RWPE2 (cell line): ENCODE measurements around the gene SV2C.

Experiments used
- ATAC-seq: fragments of 200-7000 bp; cut with Tn5 transposase; 3 replicates; pipeline ENCODE4 v1.9.1; 2021; ENCODE audit warnings: low read depth
- DNase-seq: peaks from one replicate; pipeline ENCODE4 v3.0.0-alpha.2; 2020; ENCODE audit warnings: low spot score
- H3K27ac ChIP-seq: fragments of 450-650 bp; 2 replicates; pipeline ENCODE4 v1.5.1; 2017; ENCODE audit warnings: mild to moderate bottlenecking; ENCODE audit not compliant: poor library complexity, severe bottlenecking
- H3K27me3 ChIP-seq: fragments of 250-450 bp; sonication (Bioruptor Pico); 2 replicates; pipeline ENCODE4 v1.5.1; 2021; ENCODE audit warnings: mild to moderate bottlenecking, moderate library complexity; ENCODE audit not compliant: insufficient read depth, poor library complexity, severe bottlenecking
- H3K36me3 ChIP-seq: fragments of 250-450 bp; sonication (Bioruptor Pico); 2 replicates; pipeline ENCODE4 v1.5.1; 2020; ENCODE audit warnings: low read depth, mild to moderate bottlenecking, moderate library complexity
- H3K4me1 ChIP-seq: fragments of 250-450 bp; sonication (Bioruptor Pico); 2 replicates; pipeline ENCODE4 v1.5.1; 2021; ENCODE audit warnings: mild to moderate bottlenecking, moderate library complexity; ENCODE audit not compliant: insufficient read depth, poor library complexity, severe bottlenecking
- H3K4me3 ChIP-seq: fragments of 250-450 bp; sonication (Bioruptor Pico); 2 replicates; pipeline ENCODE4 v1.5.1; 2021; ENCODE audit warnings: mild to moderate bottlenecking, moderate library complexity; ENCODE audit not compliant: severe bottlenecking
- H3K9me3 ChIP-seq: fragments of 250-450 bp; sonication (Bioruptor Pico); 2 replicates; pipeline ENCODE4 v1.5.1; 2021; ENCODE audit warnings: mild to moderate bottlenecking, moderate library complexity; ENCODE audit not compliant: severe bottlenecking
- TF ChIP-seq, protein P1 (sequence below): fragments of 450-650 bp; IDR thresholded peaks from one replicate; pipeline ENCODE4 v1.5.1; 2017; ENCODE audit warnings: mild to moderate bottlenecking, moderate library complexity; ENCODE audit not compliant: poor library complexity, severe bottlenecking

The SV2C gene

DNA sequence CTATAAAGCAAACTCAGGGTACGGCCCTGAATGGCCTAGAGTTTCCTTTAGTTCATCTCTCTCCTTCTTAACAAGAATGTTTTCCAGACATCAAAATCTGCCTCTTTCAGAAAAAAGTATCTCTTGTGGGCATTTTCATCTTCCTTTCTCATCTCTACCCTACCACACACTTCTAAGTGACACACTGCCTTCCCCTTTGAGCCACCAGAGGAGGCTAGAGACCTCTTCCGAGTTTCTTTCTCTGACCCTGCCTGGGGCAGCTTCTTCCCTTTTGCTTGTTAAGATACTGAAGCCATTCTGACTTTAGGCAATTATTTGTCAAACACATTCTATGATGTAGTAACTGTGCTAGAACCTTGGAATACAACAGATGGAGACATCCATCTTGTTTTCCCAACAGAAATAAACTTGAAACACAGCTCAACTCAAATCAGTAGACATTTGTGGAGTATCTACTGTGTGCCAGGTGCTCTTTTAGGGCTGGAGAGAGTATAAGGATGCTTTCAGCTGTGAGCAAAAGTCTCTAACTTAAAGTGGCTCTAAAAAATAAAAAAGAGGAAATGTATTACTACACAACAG is 8.6 kb upstream of the SV2C start:
- Histone ChIP-seq H3K27ac (no peak overlapping the region), H3K4me3 (no peak overlapping the region), H3K36me3 (no peaks in the 10 kb centered on the region), H3K9me3 (no peaks in the 10 kb centered on the region), H3K27me3 (peaks cover 48% of the 10 kb centered on the region), H3K4me1 (no peaks in the 10 kb centered on the region)
- TF ChIP-seq, protein P1, sequence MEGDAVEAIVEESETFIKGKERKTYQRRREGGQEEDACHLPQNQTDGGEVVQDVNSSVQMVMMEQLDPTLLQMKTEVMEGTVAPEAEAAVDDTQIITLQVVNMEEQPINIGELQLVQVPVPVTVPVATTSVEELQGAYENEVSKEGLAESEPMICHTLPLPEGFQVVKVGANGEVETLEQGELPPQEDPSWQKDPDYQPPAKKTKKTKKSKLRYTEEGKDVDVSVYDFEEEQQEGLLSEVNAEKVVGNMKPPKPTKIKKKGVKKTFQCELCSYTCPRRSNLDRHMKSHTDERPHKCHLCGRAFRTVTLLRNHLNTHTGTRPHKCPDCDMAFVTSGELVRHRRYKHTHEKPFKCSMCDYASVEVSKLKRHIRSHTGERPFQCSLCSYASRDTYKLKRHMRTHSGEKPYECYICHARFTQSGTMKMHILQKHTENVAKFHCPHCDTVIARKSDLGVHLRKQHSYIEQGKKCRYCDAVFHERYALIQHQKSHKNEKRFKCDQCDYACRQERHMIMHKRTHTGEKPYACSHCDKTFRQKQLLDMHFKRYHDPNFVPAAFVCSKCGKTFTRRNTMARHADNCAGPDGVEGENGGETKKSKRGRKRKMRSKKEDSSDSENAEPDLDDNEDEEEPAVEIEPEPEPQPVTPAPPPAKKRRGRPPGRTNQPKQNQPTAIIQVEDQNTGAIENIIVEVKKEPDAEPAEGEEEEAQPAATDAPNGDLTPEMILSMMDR, result peak; percentile 21
- DNase-seq, result no peak
- no peak for ATAC-seq

DNA sequence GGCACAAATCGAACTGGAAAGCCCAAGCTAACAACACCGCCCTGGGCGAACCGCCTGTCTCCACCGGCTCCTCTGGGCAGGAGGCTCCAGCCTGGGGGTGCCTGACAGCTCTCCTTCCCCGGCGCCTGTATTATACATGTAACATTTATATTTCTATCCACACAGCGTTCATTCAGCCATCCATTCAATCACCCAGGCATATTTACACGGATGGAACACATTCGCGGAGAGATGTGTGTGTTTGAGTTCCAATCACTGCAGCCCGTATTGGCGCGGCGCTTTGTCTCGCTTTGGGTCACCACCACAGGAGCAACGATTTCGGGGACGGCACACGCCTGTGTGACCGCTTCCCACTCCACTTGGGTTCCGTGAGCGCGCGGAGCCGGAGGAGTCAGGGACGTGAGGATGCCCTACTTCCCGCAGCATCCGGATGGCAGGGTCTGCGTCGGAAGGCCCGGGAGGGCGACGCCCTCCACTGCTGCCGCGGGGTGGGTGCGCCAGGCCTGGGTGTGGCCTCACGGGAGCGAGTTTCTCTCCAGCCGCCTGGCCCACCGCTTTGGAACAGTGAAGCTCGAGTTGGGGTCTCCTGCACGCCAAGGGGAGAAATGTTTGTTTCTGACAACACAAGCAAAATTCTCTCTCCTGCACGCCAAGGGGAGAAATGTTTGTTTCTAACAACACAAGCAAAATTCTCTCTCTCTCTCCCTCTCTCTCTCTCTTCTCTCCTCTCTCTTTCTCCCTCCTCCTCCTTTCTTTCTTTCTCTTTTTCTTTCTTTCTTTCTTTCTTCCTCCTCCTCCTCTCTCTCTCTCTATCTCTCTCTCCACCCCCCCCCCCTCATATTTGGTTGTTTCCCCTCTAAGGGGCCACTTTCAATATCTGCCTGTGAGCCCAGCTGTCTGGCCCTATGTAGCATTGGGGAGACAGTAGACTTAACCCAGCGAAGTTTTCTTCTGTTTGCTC is 1.1 kb upstream of the SV2C start:
- TF ChIP-seq, protein P1, result no peak
- no peak overlapping the region for H3K4me3 ChIP-seq
- H3K36me3 ChIP-seq, result no peaks in the 10 kb centered on the region
- H3K27ac ChIP-seq, result no peak overlapping the region
- H3K9me3 ChIP-seq, result no peaks in the 10 kb centered on the region
- H3K4me1 ChIP-seq, result no peaks in the 10 kb centered on the region
- peaks cover 81% of the 10 kb centered on the region for H3K27me3 ChIP-seq
- ATAC-seq, result peak; percentile 20
- DNase-seq, result no peak

DNA sequence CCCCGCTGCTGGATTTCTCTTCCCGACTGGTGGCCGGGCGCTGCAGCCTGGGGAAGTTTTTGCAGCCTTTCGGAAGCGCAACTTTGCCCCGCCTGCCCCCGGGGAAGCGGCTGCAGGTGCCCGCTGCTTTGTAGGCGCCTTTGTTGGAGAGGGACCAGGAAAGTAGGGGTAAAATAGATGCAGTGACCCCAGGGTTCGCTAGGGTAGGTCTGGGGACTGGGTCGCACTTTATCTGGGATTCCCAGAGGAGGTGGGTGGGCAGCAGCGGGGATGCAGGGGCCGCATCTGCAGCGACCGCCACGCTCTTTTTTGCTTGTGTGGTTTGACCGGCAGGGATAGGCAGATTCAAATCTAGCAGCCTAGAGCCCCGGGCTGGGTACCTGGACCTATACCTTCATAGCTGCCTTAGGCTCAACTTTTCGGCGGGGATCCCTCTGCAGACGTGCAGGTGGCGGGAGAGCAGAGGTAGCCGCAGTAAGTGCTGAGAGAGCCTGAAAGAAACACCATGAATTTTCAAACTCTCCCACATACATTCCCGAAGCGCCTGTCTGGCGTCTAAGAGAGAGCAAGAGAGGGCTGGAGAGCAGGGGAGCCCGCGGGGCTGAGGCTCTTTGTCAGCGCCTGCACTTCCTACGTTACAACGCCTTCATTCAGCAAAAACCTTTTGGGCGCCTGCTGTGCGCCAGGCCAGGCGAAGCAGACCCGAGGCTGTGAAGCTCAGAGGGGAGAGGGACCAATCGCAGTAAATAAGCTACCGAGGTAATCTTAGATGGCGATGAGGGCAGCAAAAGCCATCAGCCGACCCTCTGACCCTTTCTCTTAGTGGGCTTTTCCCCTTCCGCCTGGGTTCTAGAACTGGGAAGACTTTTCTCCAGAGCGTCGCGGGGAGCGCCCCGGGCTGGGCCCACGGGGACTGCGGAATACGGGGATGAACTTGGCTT is 642 bp downstream of the SV2C start:
- Histone ChIP-seq H3K4me1 (no peaks in the 10 kb centered on the region), H3K4me3 (no peak overlapping the region), H3K27ac (no peak overlapping the region), H3K36me3 (no peaks in the 10 kb centered on the region), H3K9me3 (no peaks in the 10 kb centered on the region), H3K27me3 (peaks cover 95% of the 10 kb centered on the region)
- TF ChIP-seq, protein P1, result no peak
- DNase-seq (no peak), ATAC-seq (peak; percentile 17; the same call in 1 of the 3 replicates)

DNA sequence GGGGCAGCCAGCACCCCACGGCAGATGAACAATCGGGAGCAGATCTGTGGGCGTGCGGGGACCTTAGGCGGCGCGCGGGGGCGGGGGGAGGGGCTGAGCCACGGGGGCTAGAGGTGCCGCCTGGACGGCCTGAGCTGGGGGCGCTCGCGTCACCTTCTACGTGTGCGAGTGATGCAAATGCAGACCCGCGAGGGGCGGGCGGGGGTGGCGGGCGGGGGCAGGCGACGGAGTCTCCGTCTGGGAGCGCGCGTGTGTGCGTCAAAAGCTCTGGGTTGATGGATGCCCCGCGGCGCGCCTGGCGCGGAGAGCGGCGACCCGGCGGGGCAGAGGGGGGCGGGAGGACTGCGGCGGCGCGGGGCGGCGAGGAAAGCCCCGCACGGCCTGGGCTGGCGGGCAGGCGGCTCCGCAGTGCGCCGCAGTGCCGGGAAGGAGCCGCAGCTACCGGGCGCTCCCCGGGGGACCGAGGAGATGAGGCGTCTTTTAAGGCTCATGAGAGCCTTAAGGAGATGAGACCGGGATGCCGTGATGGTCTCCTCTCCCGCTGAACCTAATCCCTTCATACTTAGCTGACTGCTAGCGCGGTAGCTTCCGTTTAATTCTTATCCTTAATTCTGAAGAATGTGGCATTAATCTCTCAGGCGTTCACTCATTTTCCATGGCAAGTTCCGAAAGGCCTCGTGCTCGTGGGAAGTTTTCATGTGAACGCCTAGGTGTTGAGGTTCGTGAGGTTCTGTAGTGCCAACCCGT is 1.5 kb downstream of the SV2C start:
- TF ChIP-seq, protein P1, result no peak
- Histone ChIP-seq H3K36me3 (no peaks in the 10 kb centered on the region), H3K9me3 (no peaks in the 10 kb centered on the region), H3K4me3 (no peak overlapping the region), H3K27me3 (peaks cover 87% of the 10 kb centered on the region), H3K27ac (no peak overlapping the region), H3K4me1 (no peaks in the 10 kb centered on the region)
- DNase-seq, result no peak
- ATAC-seq, result no peak
